GM21786 (cell line): ENCODE data around the gene LSM10.

Experiments used
- ATAC-seq: cut with Tn5 transposase; IDR thresholded peaks from one replicate; pipeline ENCODE4 v1.9.1; 2021; ENCODE audit not compliant: unreplicated experiment

LSM10 gene

GRCh38 chr1:36411674-36412648, 14.3 kb upstream of the LSM10 start:
- ATAC-seq, result no peak

- ATAC-seq, result no peak
Measured at GRCh38 chr1:36408479-36408878, 10.8 kb upstream of the LSM10 start.

GRCh38 chr1:36406440-36406839, 8.7 kb upstream of the LSM10 start:
- ATAC-seq, result no peak

- no peak for ATAC-seq
Measured at GRCh38 chr1:36402504-36402890, 4.8 kb upstream of the LSM10 start.

GRCh38 chr1:36401602-36402503, 4.1 kb upstream of the LSM10 start:
- no peak for ATAC-seq

GRCh38 chr1:36400825-36401601, 3.3 kb upstream of the LSM10 start:
- ATAC-seq, result peak; percentile 42

- ATAC-seq, result no peak
Measured at GRCh38 chr1:36400514-36400824, 2.8 kb upstream of the LSM10 start.

- ATAC-seq, result no peak
Measured at GRCh38 chr1:36398370-36398977, 766 bp upstream of the LSM10 start.

GRCh38 chr1:36397083-36397377, 678 bp downstream of the LSM10 start:
- ATAC-seq, result peak; percentile 11

GRCh38 chr1:36396359-36396758, 1.3 kb downstream of the LSM10 start:
- no peak for ATAC-seq

GRCh38 chr1:36393686-36394085, 4.0 kb downstream of the LSM10 start:
- ATAC-seq, result no peak

GRCh38 chr1:36392836-36393235, 4.9 kb downstream of the LSM10 start:
- ATAC-seq, result no peak

GRCh38 chr1:36391271-36391670, 6.4 kb downstream of the LSM10 start:
- no peak for ATAC-seq

GRCh38 chr1:36390411-36390810, 7.3 kb downstream of the LSM10 start:
- ATAC-seq, result no peak

- ATAC-seq, result no peak
Measured at GRCh38 chr1:36389999-36390398, 7.7 kb downstream of the LSM10 start.

- ATAC-seq, result no peak
Measured at GRCh38 chr1:36389261-36389660, 8.4 kb downstream of the LSM10 start.

- ATAC-seq, result no peak
Measured at GRCh38 chr1:36387141-36387949, 10.4 kb downstream of the LSM10 start.

GRCh38 chr1:36386265-36387140, 11.2 kb downstream of the LSM10 start:
- peak; percentile 48 for ATAC-seq
